Motor neuron (in vitro differentiated cells): ENCODE data around the gene USP17L11. TPM values are rescaled to one million over a fixed set of nuclear protein-coding genes. Genes with fewer than 3 reads are reported as not detected.
"Not testable (repeated sequence)": the region's sequence is repeated elsewhere in the genome, so short reads cannot be mapped to it uniquely, and the experiment has no call there.

ENCODE experiments used
- ATAC-seq, 8 experiments: fragments of 200-7000 bp; cut with Tn5 transposase; replicated peaks in 6 of 8; 2 replicates each; pipeline ENCODE4 v1.8.0; 2021; ENCODE audit warnings: mild to moderate bottlenecking in 8 of 8, moderate library complexity in 8 of 8
- H3K27ac ChIP-seq, 2 donors: fragments of 250-450 bp; sonication (Bioruptor Pico); 2 replicates each; pipeline ENCODE4 v1.9.0; 2021; ENCODE audit warnings: antibody characterized with exemption in 2 of 2, mild to moderate bottlenecking in 2 of 2, moderate library complexity in 1 of 2
- H3K4me1 ChIP-seq, 2 donors: fragments of 250-450 bp; sonication (Bioruptor Pico); replicated peaks in 1 of 2; 2 replicates each; pipeline ENCODE4 v1.6.1; 2021; ENCODE audit warnings: antibody characterized with exemption in 2 of 2, mild to moderate bottlenecking in 2 of 2, moderate library complexity in 1 of 2
- H3K4me3 ChIP-seq, 5 donors: fragments of 250-450 bp; sonication (Bioruptor Pico); 2 replicates each; pipeline ENCODE4 v1.9.0; 2021; ENCODE audit warnings: antibody characterized with exemption in 5 of 5, mild to moderate bottlenecking in 5 of 5, moderate library complexity in 4 of 5
- WGBS, 10 experiments: fragments of 450-650 bp; shearing (Covaris generic); methylation state at CpG; one replicate each; pipeline ENCODE4 v1.0.0; 2022; 5-methylcytosine and 5-hydroxymethylcytosine counted together
- in situ Hi-C, 9 experiments: fragments of 400-800 bp; cut with MboI; loops; one replicate each; pipeline ENCODE4 v1.15.0; 2021; ENCODE audit warnings: low sequenced_read_pairs in 9 of 9, low pct_unique_long_range_greater_than_20kb in 2 of 9; ENCODE audit not compliant: unreplicated experiment in 9 of 9
- total RNA-seq, 8 experiments: library from RNA; unstranded; fragments of 300-600 nt; gene quantifications; 2 replicates each; pipeline versions ENCODE4 v1.2.3 to v1.2.4, GENCODE V29; 2022

Gene USP17L11, protein sequence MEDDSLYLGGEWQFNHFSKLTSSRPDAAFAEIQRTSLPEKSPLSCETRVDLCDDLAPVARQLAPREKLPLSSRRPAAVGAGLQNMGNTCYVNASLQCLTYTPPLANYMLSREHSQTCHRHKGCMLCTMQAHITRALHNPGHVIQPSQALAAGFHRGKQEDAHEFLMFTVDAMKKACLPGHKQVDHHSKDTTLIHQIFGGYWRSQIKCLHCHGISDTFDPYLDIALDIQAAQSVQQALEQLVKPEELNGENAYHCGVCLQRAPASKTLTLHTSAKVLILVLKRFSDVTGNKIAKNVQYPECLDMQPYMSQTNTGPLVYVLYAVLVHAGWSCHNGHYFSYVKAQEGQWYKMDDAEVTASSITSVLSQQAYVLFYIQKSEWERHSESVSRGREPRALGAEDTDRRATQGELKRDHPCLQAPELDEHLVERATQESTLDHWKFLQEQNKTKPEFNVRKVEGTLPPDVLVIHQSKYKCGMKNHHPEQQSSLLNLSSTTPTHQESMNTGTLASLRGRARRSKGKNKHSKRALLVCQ
- total RNA-seq: under 1 TPM in 3 of 8 experiments, not detected in 5; 0.24 to 0.33 (median 0.29) TPM

DNA sequence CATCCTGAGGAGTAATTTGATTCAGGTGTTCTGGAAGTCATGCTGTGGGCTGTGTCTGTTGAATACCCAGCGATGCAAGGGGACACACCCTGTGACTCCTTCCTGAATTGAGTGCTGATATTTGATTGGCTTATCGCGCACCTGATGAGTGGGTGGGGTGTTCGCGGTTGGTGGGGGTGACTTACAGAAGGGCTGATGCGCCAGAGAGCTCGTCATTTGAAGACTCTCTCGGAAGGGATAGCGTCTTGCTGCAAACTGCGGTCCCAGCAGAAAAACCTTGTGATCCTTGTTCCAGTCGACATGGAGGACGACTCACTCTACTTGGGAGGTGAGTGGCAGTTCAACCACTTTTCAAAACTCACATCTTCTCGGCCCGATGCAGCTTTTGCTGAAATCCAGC is at the start of gene USP17L11:
Gene USP17L11 (plus strand): TSS at position 301 of the 400 bp plus-strand sequence. CDS start 0 bp downstream, at position 301.
- no CpG with 5 or more reads among the region's 14 CpGs for WGBS, 10 experiments
- ATAC-seq, H3K4me3 ChIP-seq, in situ Hi-C loops, H3K4me1 ChIP-seq, H3K27ac ChIP-seq: not testable (repeated sequence)

DNA sequence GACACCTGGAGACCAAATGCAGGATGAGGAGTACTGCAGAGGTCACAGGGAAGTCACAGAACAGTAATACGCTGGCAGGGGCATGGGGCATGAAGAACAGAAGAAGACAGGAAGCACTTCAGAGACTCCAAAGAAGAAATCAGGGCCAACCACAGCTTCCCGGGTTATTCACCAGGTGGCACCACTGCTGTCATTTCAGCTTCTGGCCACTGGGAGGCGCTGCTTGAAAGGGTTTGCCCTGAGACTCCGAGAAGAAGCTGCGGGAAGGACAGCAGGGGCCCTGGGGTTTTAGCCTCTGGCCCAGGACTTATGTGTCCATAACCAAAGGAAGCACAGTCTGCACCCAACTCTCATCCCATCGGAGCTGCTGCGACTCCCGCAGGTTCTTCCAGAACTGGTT is 49.2 kb upstream of the USP17L11 start:
- no CpG with 5 or more reads among the region's 8 CpGs for WGBS, 10 experiments
- in situ Hi-C loops: not testable (repeated sequence)

DNA sequence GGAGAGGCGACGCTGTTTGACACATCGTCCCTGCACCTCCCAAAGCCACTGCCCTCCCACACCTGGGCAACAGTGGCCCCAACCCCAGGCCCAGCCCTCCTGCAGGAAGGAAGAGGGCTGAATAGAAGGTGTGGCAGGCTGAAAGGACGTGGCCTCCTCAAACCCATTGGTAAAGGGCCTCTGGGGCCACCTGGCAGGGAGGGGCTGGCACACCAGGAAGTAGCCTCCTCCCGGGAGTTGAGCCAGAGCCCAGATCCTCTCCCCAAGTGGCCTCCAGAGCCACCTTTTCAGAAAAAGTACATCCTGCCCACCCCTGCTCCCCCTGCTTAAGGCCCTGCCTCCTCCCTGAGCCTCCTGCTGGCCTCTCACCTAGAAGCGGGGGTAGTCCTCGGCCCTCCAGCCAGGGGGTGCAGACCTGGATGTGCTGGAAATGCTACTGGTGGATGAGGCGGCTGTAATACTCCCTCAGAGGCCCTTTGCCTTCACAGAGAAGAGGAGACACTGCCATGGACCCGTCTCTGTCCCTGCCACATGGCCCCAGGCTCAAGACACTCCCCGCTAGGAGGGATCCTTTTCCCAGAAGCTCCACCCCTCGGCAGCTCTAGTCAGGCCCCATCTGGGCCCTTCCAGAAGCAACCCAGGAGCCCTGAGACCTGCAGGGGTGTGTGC is 45.3 kb upstream of the USP17L11 start, which contains the start of gene FAM90A26:
Gene FAM90A26 (plus strand): TSS at position 619 of the 669 bp plus-strand sequence. CDS start 2,764 bp downstream, outside the sequence.
- H3K27ac ChIP-seq, in situ Hi-C loops, ATAC-seq, H3K4me1 ChIP-seq, H3K4me3 ChIP-seq: not testable (repeated sequence)
- no CpG with 5 or more reads among the region's 11 CpGs for WGBS, 10 experiments

More for the DNA sequence above, 49.2 kb upstream of the USP17L11 start:
- not testable (repeated sequence) for H3K27ac ChIP-seq, H3K4me1 ChIP-seq, H3K4me3 ChIP-seq, ATAC-seq

DNA sequence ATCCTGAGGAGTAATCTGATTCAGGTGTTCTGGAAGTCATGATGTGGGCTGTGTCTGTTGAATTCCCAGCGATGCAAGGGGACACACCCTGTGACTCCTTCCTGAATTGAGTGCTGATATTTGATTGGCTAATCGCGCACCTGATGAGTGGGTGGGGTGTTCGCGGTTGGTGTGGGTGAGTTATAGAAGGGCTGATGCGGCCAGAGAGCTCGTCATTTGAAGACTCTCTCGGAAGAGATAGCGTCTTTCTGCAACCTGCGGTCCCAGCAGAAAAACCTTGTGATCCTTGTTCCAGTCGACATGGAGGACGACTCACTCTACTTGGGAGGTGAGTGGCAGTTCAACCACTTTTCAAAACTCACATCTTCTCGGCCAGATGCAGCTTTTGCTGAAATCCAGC is 4.8 kb upstream of the USP17L11 start, which contains the start of gene USP17L10:
Gene USP17L10 (plus strand): TSS at position 301 of the 400 bp plus-strand sequence. CDS start 0 bp downstream, at position 301.
- H3K27ac ChIP-seq, in situ Hi-C loops, H3K4me3 ChIP-seq, H3K4me1 ChIP-seq, ATAC-seq: not testable (repeated sequence)
- no CpG with 5 or more reads among the region's 13 CpGs for WGBS, 10 experiments

DNA sequence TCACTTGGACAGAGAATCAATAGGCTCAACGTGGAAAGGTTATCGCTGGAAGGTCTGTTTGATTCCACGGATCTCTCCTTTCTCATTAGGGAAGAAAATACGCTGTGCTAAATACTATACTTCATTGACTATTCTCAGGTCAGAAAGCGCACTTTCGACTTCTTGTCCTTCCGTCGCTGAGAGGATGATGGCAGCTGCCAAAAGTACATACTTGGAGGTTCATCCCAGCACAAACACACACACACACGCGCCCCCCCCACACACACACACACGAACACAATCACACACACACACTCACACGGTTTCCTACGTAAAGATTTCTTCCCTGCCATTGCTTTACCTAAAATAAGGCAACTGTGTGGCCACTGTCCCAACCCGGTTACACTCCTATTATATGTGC is 504 bp upstream of the USP17L11 start:
- H3K4me1 ChIP-seq, H3K4me3 ChIP-seq, in situ Hi-C loops, ATAC-seq, H3K27ac ChIP-seq: not testable (repeated sequence)
- WGBS, 10 experiments: no CpG with 5 or more reads among the region's 14 CpGs

DNA sequence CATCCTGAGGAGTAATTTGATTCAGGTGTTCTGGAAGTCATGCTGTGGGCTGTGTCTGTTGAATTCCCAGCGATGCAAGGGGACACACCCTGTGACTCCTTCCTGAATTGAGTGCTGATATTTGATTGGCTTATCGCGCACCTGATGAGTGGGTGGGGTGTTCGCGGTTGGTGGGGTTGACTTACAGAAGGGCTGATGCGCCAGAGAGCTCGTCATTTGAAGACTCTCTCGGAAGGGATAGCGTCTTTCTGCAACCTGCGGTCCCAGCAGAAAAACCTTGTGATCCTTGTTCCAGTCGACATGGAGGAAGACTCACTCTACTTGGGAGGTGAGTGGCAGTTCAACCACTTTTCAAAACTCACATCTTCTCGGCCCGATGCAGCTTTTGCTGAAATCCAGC is 4.6 kb downstream of the USP17L11 start, which contains the start of gene USP17L12:
Gene USP17L12 (plus strand): TSS at position 301 of the 400 bp plus-strand sequence. CDS start 0 bp downstream, at position 301.
- WGBS, 10 experiments: no CpG with 5 or more reads among the region's 13 CpGs
- H3K4me1 ChIP-seq, in situ Hi-C loops, H3K4me3 ChIP-seq, H3K27ac ChIP-seq, ATAC-seq: not testable (repeated sequence)

DNA sequence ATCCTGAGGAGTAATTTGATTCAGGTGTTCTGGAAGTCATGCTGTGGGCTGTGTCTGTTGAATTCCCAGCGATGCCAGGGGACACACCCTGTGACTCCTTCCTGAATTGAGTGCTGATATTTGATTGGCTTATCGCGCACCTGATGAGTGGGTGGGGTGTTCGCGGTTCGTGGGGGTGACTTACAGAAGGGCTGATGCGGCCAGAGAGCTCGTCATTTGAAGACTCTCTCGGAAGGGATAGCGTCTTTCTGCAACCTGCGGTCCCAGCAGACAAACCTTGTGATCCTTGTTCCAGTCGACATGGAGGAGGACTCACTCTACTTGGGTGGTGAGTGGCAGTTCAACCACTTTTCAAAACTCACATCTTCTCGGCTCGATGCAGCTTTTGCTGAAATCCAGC is 9.4 kb downstream of the USP17L11 start, which contains the start of gene USP17L13:
Gene USP17L13 (plus strand): TSS at position 301 of the 400 bp plus-strand sequence. CDS start 0 bp downstream, at position 301.
- in situ Hi-C loops, H3K4me1 ChIP-seq, ATAC-seq, H3K4me3 ChIP-seq, H3K27ac ChIP-seq: not testable (repeated sequence)
- no CpG with 5 or more reads among the region's 14 CpGs for WGBS, 10 experiments

DNA sequence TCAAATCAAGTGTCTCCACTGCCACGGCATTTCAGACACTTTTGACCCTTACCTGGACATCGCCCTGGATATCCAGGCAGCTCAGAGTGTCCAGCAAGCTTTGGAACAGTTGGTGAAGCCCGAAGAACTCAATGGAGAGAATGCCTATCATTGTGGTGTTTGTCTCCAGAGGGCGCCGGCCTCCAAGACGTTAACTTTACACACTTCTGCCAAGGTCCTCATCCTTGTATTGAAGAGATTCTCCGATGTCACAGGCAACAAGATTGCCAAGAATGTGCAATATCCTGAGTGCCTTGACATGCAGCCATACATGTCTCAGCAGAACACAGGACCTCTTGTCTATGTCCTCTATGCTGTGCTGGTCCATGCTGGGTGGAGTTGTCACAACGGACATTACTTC is 15.0 kb downstream of the USP17L11 start:
- WGBS, 10 experiments: no CpG with 5 or more reads among the region's 8 CpGs
- in situ Hi-C loops, H3K4me1 ChIP-seq, ATAC-seq, H3K4me3 ChIP-seq, H3K27ac ChIP-seq: not testable (repeated sequence)

DNA sequence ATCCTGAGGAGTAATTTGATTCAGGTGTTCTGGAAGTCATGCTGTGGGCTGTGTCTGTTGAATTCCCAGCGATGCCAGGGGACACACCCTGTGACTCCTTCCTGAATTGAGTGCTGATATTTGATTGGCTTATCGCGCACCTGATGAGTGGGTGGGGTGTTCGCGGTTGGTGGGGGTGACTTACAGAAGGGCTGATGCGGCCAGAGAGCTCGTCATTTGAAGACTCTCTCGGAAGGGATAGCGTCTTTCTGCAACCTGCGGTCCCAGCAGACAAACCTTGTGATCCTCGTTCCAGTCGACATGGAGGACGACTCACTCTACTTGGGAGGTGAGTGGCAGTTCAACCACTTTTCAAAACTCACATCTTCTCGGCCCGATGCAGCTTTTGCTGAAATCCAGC is 18.9 kb downstream of the USP17L11 start, which contains the start of gene USP17L15:
Gene USP17L15 (plus strand): TSS at position 301 of the 400 bp plus-strand sequence. CDS start 0 bp downstream, at position 301.
- in situ Hi-C loops: not testable (repeated sequence)

DNA sequence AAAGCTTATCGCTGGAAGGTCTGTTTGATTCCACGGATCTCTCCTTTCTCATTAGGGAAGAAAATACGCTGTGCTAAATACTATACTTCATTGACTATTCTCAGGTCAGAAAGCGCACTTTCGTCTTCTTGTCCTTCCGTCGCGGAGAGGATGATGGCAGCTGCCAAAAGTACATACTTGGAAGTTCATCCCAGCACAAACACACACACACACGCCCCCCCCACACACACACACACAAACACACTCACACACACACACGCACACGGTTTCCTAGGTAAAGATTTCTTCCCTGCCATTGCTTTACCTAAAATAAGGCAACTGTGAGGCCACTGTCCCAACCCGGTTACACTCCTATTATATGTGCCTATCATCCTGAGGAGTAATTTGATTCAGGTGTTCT is 23.3 kb downstream of the USP17L11 start:
- ATAC-seq, H3K4me1 ChIP-seq, H3K27ac ChIP-seq, H3K4me3 ChIP-seq, in situ Hi-C loops: not testable (repeated sequence)
- WGBS, 10 experiments: no CpG with 5 or more reads among the region's 12 CpGs

More for the DNA sequence above, 18.9 kb downstream of the USP17L11 start, which contains the start of gene USP17L15:
- not testable (repeated sequence) for H3K4me1 ChIP-seq, ATAC-seq, H3K4me3 ChIP-seq, H3K27ac ChIP-seq
- no CpG with 5 or more reads among the region's 15 CpGs for WGBS, 10 experiments

DNA sequence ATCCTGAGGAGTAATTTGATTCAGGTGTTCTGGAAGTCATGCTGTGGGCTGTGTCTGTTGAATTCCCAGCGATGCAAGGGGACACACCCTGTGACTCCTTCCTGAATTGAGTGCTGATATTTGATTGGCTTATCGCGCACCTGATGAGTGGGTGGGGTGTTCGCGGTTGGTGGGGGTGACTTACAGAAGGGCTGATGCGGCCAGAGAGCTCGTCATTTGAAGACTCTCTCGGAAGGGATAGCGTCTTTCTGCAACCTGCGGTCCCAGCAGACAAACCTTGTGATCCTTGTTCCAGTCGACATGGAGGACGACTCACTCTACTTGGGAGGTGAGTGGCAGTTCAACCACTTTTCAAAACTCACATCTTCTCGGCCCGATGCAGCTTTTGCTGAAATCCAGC is 28.4 kb downstream of the USP17L11 start, which contains the start of gene USP17L17:
Gene USP17L17 (plus strand): TSS at position 301 of the 400 bp plus-strand sequence. CDS start 0 bp downstream, at position 301.
- H3K4me3 ChIP-seq, in situ Hi-C loops, H3K27ac ChIP-seq, H3K4me1 ChIP-seq, ATAC-seq: not testable (repeated sequence)
- no CpG with 5 or more reads among the region's 14 CpGs for WGBS, 10 experiments

DNA sequence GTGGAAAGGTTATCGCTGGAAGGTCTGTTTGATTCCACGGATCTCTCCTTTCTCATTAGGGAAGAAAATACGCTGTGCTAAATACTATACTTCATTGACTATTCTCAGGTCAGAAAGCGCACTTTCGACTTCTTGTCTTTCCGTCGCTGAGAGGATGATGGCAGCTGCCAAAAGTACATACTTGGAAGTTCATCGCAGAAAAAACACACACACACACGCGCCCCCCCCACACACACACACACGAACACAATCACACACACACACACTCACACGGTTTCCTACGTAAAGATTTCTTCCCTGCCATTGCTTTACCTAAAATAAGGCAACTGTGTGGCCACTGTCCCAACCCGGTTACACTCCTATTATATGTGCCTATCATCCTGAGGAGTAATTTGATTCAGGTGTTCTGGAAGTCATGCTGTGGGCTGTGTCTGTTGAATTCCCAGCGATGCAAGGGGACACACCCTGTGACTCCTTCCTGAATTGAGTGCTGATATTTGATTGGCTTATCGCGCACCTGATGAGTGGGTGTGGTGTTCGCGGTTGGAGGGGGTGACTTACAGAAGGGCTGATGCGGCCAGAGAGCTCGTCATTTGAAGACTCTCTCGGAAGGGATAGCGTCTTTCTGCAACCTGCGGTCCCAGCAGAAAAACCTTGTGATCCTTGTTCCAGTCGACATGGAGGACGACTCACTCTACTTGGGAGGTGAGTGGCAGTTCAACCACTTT is 32.9 kb downstream of the USP17L11 start, which contains the start of gene USP17L18:
Gene USP17L18 (plus strand): TSS at position 678 of the 728 bp plus-strand sequence. CDS start 0 bp downstream, at position 678.
- H3K4me1 ChIP-seq, in situ Hi-C loops, ATAC-seq, H3K27ac ChIP-seq, H3K4me3 ChIP-seq: not testable (repeated sequence)
- no CpG with 5 or more reads among the region's 26 CpGs for WGBS, 10 experiments
